ENCODE data around the gene PCNX4. TPM values are rescaled to one million over a fixed set of nuclear protein-coding genes. Genes with fewer than 3 reads are reported as not detected.

The PCNX4 gene
- total RNA-seq, 3 donors from 2014 or later (not counting 1 experiment from before 2014, with no cell fraction given), result 51.7 to 78.3 (median 58.3) TPM

- no peaks in the 10 kb centered on the region for H3K4me1 ChIP-seq (ENCODE audit: control insufficient read depth, insufficient read depth, low read length)
- Mint-ChIP-seq H3K27ac (no peak overlapping the region), H3K36me3 (peaks cover 14% of the 10 kb centered on the region), H3K27me3 (ENCODE audit: low read depth in 2 of 2) (peaks cover 7 to 31% of the 10 kb centered on the region in 2 donors), H3K4me3 (no peak overlapping the region), H3K9me3 (peaks cover 3 to 7% of the 10 kb centered on the region in 2 donors), H3K4me1 (no peaks in the 10 kb centered on the region)
- WGBS (ENCODE audit: insufficient coverage), result no CpG with 5 or more reads among the region's 2 CpGs
- TF ChIP-seq, protein P1, sequence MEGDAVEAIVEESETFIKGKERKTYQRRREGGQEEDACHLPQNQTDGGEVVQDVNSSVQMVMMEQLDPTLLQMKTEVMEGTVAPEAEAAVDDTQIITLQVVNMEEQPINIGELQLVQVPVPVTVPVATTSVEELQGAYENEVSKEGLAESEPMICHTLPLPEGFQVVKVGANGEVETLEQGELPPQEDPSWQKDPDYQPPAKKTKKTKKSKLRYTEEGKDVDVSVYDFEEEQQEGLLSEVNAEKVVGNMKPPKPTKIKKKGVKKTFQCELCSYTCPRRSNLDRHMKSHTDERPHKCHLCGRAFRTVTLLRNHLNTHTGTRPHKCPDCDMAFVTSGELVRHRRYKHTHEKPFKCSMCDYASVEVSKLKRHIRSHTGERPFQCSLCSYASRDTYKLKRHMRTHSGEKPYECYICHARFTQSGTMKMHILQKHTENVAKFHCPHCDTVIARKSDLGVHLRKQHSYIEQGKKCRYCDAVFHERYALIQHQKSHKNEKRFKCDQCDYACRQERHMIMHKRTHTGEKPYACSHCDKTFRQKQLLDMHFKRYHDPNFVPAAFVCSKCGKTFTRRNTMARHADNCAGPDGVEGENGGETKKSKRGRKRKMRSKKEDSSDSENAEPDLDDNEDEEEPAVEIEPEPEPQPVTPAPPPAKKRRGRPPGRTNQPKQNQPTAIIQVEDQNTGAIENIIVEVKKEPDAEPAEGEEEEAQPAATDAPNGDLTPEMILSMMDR (IDR thresholded peaks at IDR 0.05), result no peak
- peaks cover 3% of the 10 kb centered on the region for H3K9me3 ChIP-seq (ENCODE audit: control insufficient read depth, insufficient read depth, low read length)
- no peak for DNase-seq
- no peaks in the 10 kb centered on the region for H3K36me3 ChIP-seq (ENCODE audit: control insufficient read depth, insufficient read depth, low read length)
- intact Hi-C loops (cut with micrococcal nuclease), result loop anchor here (5.0 kb wide), 1 partner anchor 366 kb away; no protein-coding TSS in a partner anchor
- H3K27ac ChIP-seq (ENCODE audit: low read length), result no peak overlapping the region
- no peaks in the 10 kb centered on the region for H3K27me3 ChIP-seq (ENCODE audit: control insufficient read depth, insufficient read depth, low read length)
- H3K4me3 ChIP-seq (ENCODE audit: low read length), result no peak overlapping the region
- peak in 1 of 3 donors; percentile 55 for ATAC-seq
Observed at GRCh38 chr14:60196291-60196690, 104.6 kb downstream of the PCNX4 start.

DNA sequence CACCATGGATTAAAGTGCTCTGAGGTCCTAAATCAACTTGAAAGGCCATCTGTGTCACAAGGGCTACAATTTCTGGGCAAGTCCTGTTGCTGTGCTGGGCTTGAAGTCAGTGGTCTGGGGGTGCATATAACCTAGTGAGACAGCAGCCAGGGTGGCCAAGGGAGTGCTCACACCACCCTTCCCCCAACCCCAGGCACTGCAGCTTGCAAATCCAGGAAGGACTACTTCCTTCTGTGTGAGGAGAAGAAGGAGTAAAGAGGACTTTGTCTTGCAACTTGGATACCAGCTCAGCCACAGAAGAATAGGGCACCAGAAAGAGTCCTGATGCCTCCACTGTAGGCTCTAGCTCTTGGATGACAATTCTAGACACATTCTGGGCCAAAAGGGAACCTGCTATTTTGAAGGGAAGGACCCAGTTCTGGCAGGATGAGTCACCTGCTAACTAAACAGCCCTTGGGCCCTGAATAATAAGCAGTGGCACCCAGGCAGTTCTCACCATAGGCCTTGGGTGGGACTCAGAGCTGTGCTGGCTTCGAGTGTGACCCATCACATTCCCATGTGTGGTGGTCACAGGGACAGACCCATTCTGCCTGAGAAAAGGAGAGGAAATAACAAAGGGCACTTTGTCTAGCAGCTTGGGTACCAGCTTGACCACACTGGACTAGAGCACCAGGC lies 106.0 kb downstream of the PCNX4 start:
- no peaks in the 10 kb centered on the region for H3K27me3 ChIP-seq (ENCODE audit: control insufficient read depth, insufficient read depth, low read length)
- TF ChIP-seq, protein P1 (IDR thresholded peaks at IDR 0.05), result no peak
- 79% methylated on average over 1 of the region's 1 CpG for WGBS (ENCODE audit: insufficient coverage)
- H3K36me3 ChIP-seq (ENCODE audit: control insufficient read depth, insufficient read depth, low read length), result no peaks in the 10 kb centered on the region
- DNase-seq, result no peak
- ATAC-seq, result no peak
- no peaks in the 10 kb centered on the region for H3K4me1 Mint-ChIP-seq
- no peaks in the 10 kb centered on the region for H3K4me1 ChIP-seq (ENCODE audit: control insufficient read depth, insufficient read depth, low read length)
- peaks cover 10 to 32% of the 10 kb centered on the region in 2 donors for H3K27me3 Mint-ChIP-seq (ENCODE audit: low read depth in 2 of 2)
- H3K27ac Mint-ChIP-seq, result no peak overlapping the region
- intact Hi-C loops (cut with micrococcal nuclease), result loop anchor here (5.0 kb wide), 1 partner anchor 365 kb away; no protein-coding TSS in a partner anchor
- no peak overlapping the region for H3K4me3 Mint-ChIP-seq
- peaks cover 3 to 7% of the 10 kb centered on the region in 2 donors for H3K9me3 Mint-ChIP-seq
- no peak overlapping the region for H3K4me3 ChIP-seq (ENCODE audit: low read length)
- H3K27ac ChIP-seq (ENCODE audit: low read length), result no peak overlapping the region
- peaks cover 14% of the 10 kb centered on the region for H3K36me3 Mint-ChIP-seq
- peaks cover 3% of the 10 kb centered on the region for H3K9me3 ChIP-seq (ENCODE audit: control insufficient read depth, insufficient read depth, low read length)

GRCh38 chr14:60199321-60199720 lies 107.6 kb downstream of the PCNX4 start:
- H3K4me1 Mint-ChIP-seq, result no peaks in the 10 kb centered on the region
- Histone ChIP-seq H3K36me3 (ENCODE audit: control insufficient read depth, insufficient read depth, low read length) (no peaks in the 10 kb centered on the region), H3K27me3 (ENCODE audit: control insufficient read depth, insufficient read depth, low read length) (no peaks in the 10 kb centered on the region), H3K4me1 (ENCODE audit: control insufficient read depth, insufficient read depth, low read length) (no peaks in the 10 kb centered on the region), H3K27ac (ENCODE audit: low read length) (no peak overlapping the region), H3K9me3 (ENCODE audit: control insufficient read depth, insufficient read depth, low read length) (peaks cover 3% of the 10 kb centered on the region), H3K4me3 (ENCODE audit: low read length) (no peak overlapping the region)
- DNase-seq (no peak), ATAC-seq (no peak)
- peaks cover 14% of the 10 kb centered on the region for H3K36me3 Mint-ChIP-seq
- no peak overlapping the region for H3K4me3 Mint-ChIP-seq
- no peak overlapping the region for H3K27ac Mint-ChIP-seq
- intact Hi-C loops (cut with micrococcal nuclease), result loop anchor here (5.0 kb wide), 1 partner anchor 363 kb away; no protein-coding TSS in a partner anchor
- H3K9me3 Mint-ChIP-seq, result peaks cover 3 to 7% of the 10 kb centered on the region in 2 donors
- H3K27me3 Mint-ChIP-seq (ENCODE audit: low read depth in 2 of 2), result peaks cover 13 to 30% of the 10 kb centered on the region in 2 donors
- TF ChIP-seq, protein P1 (IDR thresholded peaks at IDR 0.05), result no peak
